HL-60/S4 treated with retinoic acid at 250 ng/mL for 4 days and 3 days (cell line): ENCODE measurements around the gene CPT1B.
"Not testable (repeated sequence)": the region's sequence is repeated elsewhere in the genome, so short reads cannot be mapped to it uniquely, and the experiment has no call there.

Experiments
- in situ Hi-C: fragments of 300-500 bp; cut with MboI; formaldehyde crosslinking; loops from 2 replicates; pipeline ENCODE4 v1.7.0; 2022; ENCODE audit warnings: low sequenced_read_pairs

The CPT1B gene

DNA sequence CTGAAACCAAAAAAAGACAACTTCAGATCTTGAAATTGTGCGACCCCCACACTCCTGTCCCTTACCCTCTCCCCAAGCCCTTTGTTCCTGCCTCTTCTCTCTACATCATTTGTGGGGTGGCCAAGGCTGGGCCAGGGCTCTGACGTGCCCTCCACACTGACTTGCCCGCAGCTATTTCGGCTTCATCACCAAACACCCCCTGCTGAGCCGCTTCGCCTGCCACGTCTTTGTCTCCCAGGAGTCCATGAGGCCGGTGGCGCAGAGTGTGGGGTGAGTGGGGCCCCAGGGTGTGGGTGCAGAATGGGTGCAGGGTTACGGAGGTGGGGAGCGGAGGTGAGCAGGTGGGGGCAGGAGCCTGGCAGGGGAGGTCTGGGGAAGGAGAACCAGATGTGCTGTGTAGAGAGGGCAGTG lies 31.8 kb upstream of the CPT1B start:
- in situ Hi-C loops, result no loop called here

DNA sequence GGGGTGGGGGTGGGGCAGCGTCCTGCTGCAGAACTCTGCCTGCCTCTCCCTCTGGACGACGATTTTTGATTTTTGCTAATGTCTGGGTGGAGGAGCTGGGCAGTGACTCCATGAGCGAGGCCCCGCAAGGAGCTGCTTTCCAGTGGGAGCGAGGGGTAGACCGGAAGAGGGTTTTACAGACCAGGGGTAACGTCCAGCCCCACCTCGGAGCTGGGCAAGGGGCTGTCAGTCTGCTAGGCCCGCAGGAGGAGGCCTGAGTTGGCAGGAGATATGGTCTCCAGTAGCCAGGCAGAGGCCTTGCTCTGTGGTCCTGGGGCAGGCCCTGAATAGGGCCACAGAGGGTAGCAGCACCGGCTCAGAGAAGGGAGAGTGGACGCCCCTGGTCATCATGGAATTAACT lies 31.4 kb upstream of the CPT1B start:
- in situ Hi-C loops, result no loop called here

DNA sequence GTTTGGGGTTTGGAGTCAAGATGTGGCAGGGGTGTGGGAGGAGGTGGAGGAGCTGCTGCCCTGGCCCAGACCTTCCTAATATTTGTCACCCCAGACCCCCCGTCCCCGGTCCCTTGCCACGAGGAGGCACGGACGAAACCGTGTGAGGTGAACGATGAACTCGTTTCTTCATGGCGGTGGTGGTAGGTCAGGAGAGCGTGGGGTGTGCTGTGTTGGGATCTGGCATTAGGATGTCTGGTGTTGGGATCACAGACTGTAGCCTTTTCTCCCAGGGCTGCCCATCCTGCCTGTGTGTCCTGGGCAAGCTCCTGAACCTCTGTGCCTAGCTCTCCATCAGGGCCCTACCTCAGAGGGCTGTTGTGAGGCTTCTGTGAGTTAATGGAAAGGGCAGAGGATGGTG lies 30.8 kb upstream of the CPT1B start:
- in situ Hi-C loops, result no loop called here

DNA sequence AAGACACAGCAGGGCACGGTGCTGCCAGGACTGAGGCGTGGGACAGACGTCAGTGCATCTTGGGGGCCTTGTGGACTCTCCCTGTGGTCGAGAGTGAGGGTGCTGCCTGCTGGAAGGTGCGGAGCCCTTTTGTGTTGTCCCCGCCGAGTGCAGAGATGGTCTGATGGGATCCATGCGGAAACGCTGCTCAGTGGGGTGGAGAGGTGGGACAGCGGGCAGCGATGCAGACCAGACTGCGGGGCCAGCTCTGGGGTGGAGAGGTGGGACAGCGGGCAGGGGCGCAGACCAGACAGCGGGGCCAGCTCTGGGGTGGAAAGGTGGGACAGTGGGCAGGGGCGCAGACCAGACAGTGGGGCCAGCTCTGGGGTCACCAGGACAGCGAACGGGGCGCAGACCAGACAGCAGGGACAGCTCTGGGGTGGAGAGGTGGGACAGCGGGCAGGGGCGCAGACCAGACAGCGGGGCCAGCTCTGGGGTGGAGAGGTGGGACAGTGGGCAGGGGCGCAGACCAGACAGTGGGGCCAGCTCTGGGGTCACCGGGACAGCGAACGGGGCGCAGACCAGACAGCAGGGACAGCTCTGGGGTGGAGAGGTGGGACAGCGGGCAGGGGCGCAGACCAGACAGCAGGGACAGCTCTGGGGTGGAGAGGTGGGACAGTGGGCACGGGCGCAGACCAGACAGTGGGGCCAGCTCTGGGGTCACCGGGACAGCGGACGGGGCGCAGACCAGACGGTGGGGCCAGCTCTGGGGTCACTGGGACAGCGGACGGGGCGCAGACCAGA lies 30.0 kb upstream of the CPT1B start:
- in situ Hi-C loops, result not testable (repeated sequence)

DNA sequence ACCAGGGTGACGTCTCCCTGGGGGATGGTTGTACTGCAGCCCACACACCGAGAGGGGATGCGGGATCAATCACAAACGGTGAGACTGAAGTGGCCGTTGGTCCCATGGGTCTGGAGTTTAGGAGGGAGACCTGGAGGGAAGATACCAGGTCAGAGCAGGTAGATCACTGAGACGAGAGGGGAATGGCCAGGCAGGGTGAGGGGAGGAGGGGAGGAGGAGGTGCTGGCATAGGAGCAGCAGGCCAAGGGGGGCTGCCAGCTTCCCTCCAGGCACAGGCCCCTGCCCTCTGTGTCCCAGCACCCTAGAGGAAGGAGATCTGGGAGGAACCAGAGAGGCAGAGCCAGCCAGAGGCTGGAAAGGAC lies 29.4 kb upstream of the CPT1B start:
- in situ Hi-C loops, result no loop called here

DNA sequence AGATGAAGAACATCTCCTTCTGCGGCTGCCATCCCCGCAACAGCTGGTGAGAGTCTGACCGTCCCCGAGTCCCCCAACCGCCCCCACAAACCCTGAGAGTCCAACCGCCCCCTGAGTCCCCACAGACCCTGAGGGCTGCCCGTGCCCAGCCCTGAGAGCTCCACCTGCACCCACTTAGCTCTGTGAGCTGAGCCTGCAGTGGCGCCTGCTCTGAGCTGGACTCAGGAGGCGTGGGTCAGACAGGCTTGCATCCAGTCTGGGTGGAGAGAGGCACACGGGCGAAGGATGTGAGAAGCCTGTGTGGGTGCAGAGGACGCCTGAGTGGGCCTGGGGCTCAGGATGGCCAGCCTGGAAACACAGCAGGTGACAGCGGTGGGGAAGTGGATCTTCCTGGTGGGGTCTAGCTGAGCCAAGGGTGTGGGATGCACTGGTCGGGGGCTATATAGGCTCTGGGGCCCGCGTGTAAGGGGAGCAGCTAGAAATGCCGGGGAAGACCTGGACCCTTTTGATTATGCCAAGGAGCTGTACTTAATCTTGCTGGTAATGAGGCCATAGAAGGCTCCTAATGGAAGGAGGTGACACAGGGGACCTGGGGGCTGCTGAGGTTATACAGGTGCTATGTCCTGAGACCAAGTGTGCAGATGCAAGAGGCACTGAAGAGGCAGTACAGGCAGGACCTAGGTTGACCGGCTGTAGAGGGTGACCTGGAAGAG lies 28.9 kb upstream of the CPT1B start:
- in situ Hi-C loops, result no loop called here

DNA sequence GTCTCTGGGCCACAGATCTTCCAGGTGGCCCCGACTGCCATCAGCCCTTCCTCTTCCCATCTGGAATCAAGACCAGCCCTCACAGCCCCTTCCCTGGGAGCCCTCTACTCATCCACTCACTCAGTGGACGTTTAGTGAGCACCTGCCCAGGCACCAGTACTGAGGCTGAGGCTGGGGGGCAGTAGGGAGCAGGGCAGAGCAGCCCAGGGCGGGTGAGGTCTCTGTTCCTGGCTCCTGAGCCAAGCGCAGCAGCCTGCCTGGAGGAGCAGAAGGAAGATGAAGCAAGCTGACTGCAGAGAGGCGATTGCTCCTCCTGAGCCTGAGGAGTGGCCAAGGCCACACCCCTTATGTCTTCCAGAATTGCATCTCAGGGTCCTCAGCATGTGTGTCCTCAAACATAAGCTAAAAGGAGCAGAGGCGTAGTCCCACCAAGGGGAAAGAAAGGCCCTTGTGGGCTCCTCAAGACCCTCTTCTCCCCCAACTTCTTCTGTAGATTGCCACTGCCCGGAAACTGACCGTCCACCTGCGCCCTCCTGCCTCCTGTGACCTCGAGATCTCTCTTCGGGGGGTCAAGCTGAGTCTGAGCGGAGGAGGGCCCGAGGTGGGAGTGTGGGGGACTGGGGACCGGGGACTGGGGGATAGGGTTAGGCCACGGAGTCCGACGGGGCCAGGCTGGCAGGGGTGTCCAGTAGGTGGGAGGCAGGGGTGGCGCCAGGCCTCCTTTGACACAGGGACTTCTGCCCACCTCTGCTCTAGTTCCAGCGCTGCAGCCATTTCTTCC lies 28.1 kb upstream of the CPT1B start:
- in situ Hi-C loops, result no loop called here

DNA sequence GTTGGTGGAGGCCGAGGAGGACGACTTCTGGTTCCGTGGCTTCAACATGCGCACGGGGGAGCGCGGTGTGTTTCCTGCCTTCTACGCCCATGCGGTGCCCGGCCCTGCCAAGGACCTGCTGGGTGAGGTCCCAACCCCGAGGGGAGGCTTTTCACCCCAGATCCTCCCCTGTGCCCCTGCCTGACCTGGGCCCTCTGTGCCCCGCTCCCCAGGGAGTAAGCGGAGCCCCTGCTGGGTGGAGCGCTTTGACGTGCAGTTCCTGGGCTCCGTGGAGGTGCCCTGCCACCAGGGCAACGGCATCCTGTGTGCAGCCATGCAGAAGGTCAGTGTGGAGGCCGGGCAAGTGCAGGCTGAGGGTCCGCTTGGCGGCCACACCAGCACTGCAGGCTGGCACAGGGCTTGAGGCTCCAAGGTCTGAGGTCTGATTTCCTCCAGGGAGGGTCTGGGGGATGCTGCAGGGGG lies 27.4 kb upstream of the CPT1B start:
- in situ Hi-C loops, result no loop called here

DNA sequence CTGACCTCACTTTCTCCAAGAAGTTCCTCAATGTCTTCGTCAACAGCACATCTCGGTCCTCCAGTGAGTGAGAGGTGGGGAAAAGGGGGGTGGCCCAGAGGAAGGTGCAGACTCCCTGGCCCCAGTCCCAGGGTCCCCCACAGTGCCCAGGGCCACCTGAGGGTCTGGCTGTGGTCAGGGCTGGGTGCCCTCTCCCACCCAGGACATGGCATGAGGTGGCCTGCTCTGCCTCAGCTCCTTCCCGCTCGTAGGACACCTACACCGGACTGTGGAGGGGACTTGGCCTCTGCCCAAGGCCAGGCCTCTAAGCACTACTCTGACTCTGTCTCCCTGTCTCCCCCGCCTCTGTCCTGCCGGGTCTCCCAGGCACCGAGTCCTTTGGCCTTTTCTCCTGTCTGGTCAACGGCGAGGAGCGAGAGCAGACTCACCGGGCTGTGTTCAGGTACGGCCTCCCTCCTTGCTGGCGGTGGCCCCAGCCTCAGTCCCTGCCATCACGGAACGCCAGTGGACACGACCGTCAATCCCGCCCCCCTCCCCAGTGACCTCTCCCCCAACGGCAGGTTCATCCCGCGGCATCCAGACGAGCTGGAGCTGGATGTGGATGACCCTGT lies 26.9 kb upstream of the CPT1B start:
- in situ Hi-C loops, result no loop called here

DNA sequence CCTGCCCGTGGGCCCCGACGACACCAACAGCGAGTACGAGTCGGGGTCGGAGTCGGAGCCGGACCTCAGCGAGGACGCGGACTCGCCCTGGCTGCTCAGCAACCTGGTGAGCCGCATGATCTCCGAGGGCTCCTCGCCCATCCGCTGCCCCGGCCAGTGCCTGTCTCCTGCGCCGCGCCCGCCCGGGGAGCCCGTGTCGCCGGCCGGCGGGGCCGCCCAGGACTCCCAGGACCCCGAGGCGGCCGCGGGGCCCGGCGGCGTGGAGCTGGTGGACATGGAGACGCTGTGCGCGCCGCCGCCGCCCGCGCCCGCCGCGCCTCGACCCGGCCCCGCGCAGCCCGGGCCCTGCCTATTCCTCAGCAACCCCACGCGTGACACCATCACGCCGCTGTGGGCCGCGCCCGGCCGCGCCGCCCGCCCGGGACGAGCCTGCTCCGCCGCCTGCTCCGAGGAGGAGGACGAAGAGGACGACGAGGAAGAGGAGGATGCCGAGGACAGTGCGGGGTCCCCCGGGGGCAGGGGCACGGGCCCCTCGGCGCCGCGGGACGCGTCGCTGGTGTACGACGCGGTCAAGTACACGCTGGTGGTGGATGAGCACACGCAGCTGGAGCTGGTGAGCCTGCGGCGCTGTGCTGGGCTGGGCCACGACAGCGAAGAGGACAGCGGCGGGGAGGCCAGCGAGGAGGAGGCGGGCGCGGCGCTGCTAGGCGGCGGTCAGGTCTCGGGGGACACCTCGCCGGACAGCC lies 26.2 kb upstream of the CPT1B start:
- in situ Hi-C loops, result no loop called here

DNA sequence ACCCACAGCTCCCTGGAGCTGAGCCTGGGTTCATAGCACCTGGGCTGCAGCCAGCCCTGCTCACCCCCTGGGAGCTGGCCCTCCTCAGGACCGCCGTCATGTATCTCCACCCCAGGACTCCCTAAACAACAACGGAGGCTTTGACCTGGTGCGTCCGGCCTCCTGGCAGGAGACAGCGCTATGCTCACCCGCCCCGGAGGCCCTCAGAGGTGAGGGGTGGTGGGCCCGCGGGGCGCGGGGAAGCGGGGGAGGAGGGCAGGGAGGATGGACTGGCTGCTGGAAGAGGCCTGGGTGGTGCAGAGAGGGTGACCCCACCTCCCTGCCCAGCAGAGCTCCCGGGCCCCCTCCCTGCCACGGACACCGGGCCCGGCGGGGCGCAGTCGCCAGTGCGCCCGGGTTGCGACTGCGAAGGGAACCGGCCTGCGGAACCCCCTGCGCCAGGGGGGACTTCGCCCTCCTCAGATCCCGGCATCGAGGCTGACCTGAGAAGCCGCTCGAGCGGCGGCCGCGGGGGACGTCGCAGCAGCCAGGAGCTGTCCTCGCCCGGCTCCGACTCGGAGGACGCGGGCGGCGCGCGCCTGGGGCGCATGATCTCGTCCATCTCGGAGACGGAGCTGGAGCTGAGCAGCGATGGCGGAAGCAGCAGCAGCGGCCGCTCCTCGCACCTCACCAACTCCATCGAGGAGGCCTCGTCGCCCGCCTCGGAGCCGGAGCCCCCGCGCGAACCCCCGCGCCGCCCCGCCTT lies 25.5 kb upstream of the CPT1B start:
- in situ Hi-C loops, result no loop called here

DNA sequence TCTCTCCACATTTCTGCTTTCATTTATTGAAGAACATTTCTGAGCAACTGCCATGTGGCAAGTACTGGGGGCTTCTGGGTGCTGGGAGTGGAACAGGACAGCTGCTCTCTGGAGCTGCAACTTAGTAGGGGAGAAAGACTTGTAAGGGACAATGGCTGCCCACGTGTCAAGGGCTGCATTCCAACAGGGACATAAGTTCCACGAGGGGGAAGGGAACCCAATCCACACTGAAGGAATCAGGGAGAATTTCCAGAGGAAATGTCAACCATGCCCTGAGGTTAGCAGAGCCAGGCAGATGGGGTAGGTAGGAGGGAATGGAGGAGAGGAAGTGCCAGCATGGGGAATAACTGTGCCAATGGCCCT lies 24.1 kb upstream of the CPT1B start:
- in situ Hi-C loops, result no loop called here

DNA sequence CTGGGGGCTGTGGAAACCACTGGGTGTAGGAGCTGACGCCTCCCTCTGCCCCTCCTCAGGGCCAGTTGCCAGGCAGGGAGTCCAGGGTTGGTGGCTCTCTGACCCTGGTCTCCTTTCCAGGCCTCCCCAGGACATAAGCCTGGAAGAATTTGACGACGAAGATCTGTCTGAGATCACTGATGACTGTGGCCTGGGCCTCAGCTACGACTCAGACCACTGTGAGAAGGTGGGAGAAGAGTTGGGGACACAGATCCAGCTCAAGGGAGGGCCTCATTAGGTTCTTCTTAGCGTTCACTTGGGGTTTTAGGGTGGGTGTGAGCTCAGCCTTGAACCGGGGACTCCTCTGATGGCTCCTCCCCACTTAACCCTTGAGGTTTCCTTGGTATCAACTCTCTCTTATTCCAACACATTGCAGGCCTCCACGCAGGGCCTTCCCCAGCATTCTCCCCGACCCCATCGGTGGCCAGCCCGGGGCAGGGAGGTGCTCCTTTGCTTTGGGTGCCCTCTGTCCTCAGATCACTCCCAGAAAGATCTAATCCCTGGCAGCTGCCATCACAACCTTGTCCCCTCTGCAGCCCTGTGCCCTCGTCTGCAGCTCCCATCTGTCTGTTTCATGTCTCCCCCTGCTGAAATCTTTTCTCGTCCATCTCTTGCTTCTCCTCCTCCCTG lies 23.6 kb upstream of the CPT1B start:
- in situ Hi-C loops, result no loop called here

DNA sequence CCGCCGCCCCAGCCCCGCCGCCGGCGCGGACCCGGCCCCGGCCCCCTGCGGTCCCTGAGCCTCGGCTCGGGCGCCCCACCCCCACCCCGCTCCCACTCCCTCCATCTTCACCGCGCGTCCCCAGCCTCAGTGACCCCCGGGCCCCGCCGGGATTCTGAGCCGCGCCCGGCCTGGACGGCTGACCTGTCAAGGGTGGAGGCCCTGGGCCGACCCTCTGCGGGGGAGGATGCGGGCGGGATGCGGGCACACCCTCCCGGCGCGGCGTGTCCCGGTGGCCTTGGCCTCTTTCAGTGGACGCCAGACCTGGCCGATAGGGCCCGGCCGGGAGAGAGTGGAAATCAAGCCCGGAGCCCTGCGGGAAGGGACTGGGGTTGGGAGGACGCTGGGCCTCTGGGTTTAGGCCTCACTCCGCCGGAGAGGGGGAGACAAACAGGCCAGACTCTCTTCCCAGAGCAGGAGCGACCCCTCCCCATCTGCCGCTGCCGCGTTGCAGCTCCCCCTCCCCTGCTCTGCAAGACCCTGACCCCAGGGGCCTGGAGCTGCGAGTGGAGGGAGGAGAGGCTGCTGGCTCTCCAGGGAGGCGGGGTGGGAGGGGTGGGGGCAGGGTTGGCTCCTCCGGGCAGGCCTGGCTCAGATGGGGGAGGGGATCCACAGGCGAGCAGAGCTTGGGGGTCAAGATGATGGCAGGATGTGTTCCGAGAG lies 22.9 kb upstream of the CPT1B start:
- in situ Hi-C loops, result no loop called here

DNA sequence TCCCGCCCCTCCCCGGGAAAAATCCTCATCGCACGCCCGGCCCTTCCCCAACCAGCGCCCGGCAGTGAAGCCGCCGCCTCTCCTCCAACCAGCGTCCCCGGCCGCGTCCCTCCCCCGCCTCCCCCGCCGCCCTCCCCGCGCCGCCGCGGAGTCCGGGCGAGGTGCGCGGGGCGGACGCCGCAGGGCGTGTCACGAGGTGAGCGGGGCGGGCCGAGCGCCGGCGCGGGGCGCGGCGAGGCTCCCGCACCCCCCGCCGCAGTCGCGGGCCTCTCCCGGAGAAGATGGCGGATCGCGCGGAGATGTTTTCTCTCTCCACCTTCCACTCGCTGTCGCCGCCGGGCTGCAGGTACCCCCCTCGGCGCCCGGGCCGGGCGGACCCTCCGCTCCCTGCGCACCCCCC lies 22.3 kb upstream of the CPT1B start, which contains the start of gene MAPK8IP2:
TSS of gene MAPK8IP2 (plus strand) at position 256 of the 400 bp plus-strand sequence. CDS start at position 282, 26 bp downstream.
- in situ Hi-C loops, result no loop called here

DNA sequence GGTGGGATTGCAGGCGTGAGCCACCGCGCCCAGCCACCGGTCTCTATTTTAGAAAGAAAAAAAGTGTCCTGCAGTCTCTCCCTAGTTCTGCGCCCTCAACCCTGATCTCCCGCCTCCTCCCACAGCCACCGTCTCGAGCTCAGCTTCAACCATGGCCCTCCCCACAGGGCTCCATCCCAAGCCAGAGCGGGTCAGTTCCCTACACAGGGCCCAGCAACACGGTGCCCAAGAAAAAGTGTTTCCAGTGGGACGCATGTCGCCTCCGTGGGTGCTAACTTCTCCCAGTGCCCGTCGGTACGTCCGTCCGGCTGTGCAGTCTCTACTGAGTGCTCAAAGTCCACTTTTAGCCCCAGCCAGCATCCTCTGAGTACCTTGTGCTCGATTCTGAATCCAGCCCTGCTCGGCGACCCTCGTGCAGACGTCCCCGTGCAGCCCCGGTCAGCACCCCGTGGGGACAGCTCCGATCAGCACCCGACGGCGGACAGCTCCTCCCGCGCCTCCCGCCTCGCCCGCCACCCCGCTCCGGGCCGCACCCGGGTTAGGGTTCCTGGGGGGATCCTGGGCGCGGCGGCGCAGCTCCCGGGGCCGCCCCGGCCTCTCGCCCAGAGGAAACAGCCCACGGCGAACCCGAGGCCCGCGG lies 21.7 kb upstream of the CPT1B start:
- in situ Hi-C loops, result no loop called here

DNA sequence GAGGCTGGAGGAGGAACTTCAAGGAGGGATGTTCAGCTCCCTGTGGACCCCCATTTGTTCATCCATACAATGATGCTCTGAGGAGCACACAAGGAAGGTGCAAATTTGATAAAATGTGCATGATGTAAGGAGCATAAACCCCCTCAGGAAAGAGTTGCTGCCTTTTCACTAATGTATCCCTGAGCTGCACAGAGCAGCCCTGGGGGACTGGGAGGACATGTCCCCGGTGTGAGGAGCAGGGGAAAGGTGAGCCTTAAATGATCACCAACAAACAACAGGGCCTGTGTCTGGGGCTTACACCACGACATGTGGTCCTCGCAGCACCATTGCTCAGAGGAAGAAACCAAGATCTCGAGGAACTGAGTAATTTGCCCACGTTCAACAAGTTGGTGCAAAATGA lies 18.9 kb upstream of the CPT1B start:
- in situ Hi-C loops, result no loop called here

DNA sequence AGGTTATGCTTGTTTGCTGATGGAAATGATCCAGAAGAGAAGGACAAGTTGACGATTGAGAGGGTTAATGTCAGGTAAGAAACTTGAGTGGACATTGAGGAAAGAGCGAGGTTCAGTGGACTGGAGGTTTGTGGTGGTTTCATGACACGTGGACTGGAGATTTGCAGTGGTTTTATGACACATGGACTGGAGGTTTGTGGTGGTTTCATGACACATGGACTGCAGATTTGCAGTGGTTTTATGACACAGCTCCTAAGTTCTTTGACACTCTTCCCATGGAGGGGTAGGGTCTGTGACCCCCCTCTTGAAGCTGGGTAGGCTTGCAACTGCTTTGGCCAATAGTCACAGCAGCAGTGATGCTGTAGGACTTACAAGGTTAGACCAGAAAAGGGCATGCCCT lies 17.0 kb upstream of the CPT1B start:
- in situ Hi-C loops, result no loop called here
